Astrocyte of the cerebellum (primary cell): ENCODE results near the gene LRRC27.

Experiments
- DNase-seq: peaks from one replicate; pipeline ENCODE4 v3.0.0-alpha.2; 2011; ENCODE audit warnings: low read depth
- H3K4me3 ChIP-seq: 2 replicates; pipeline ENCODE4 v1.5.1; 2011; ENCODE audit warnings: mild to moderate bottlenecking, low read depth, low read length, moderate library complexity
- in situ Hi-C: cut with HindIII; loops from 2 replicates; pipeline ENCODE4 v1.10.0; 2017; ENCODE audit warnings: low sequenced_read_pairs
- TF ChIP-seq, protein P1 (sequence below): IDR thresholded peaks from 2 replicates; pipeline ENCODE4 v1.5.1; 2012; ENCODE audit warnings: low read length, low read depth, moderate library complexity, mild to moderate bottlenecking; ENCODE audit errors: missing control alignments

Gene LRRC27

GRCh38 chr10:132326925-132327324 lies 5.1 kb upstream of the LRRC27 start:
- in situ Hi-C loops: no loop called here
- TF ChIP-seq, protein P1, sequence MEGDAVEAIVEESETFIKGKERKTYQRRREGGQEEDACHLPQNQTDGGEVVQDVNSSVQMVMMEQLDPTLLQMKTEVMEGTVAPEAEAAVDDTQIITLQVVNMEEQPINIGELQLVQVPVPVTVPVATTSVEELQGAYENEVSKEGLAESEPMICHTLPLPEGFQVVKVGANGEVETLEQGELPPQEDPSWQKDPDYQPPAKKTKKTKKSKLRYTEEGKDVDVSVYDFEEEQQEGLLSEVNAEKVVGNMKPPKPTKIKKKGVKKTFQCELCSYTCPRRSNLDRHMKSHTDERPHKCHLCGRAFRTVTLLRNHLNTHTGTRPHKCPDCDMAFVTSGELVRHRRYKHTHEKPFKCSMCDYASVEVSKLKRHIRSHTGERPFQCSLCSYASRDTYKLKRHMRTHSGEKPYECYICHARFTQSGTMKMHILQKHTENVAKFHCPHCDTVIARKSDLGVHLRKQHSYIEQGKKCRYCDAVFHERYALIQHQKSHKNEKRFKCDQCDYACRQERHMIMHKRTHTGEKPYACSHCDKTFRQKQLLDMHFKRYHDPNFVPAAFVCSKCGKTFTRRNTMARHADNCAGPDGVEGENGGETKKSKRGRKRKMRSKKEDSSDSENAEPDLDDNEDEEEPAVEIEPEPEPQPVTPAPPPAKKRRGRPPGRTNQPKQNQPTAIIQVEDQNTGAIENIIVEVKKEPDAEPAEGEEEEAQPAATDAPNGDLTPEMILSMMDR: no peak
- DNase-seq: no peak
- no peak overlapping the region for H3K4me3 ChIP-seq

- TF ChIP-seq, protein P1: no peak
- DNase-seq: no peak
- in situ Hi-C loops: no loop called here
- H3K4me3 ChIP-seq: no peak overlapping the region
Observed at GRCh38 chr10:132328106-132328505, 3.9 kb upstream of the LRRC27 start.

- TF ChIP-seq, protein P1: no peak
- no peak for DNase-seq
- no peak overlapping the region for H3K4me3 ChIP-seq
- in situ Hi-C loops: no loop called here
Observed at GRCh38 chr10:132328738-132329137, 3.3 kb upstream of the LRRC27 start.

DNA sequence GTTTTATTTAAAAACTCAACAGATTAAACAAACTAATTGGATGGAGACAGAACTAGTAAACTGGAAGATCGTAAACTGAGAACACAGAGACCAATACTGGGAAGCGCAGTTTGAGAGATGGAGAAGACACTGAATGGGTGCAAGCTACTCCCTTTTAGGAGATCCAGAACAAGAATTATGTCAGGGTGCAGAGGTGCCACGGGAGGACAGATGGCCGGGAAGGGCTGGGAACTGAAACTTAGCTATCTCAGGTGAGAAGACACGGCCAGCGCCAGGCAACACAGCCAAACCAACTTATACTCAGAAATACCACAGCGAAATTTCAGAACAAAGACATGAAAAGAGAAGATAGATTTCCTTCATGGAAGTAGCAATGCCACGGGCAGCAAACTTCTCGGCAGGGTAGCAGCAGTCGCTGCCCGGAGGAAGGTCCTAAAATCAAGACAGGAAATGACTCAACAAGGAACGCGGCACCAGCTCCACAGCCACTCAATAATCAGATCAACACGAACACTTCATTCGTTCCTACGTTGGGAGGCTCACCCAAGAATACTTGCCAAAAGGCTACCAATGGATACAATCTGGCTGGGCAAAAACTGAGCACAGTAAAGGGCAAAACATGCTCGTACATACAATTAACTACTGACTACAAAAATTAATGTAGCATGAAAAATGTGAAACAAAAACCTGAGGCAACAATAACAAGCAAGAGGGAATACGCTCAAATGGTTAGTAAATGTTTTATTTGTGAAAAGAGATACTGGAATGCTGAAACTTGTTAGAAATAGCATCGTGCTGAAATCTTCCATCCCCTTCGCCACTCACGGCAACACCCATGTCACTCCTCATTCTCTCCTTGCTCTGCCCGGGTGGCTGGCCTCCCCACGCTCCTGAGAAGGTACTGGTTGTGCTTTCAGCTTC lies 2.2 kb upstream of the LRRC27 start:
- in situ Hi-C loops: no loop called here
- DNase-seq: peak; percentile 19
- TF ChIP-seq, protein P1: no peak
- peak overlapping the region; percentile 97 for H3K4me3 ChIP-seq

- DNase-seq: no peak
- TF ChIP-seq, protein P1: no peak
- in situ Hi-C loops: no loop called here
- peak overlapping the region; percentile 97 for H3K4me3 ChIP-seq
Observed at GRCh38 chr10:132330486-132330833, 1.5 kb upstream of the LRRC27 start.

DNA sequence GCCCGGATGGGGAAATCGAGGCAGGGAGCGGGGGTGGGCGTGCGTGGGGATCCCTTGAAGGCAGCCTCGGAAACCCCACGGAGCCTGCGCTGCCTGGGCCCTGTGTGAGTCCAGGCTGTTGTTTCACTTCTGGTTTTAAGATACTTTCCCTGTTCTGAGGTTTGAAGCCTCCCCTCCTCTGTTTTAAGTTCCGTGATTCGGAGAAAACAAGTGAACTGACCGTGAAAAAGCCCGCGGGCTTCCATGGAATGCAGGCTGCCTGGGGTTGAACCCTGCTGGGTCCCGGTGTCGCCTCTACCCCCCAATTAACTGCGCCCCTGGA lies 401 bp downstream of the LRRC27 start:
- no peak for DNase-seq
- peak overlapping the region; percentile 97 for H3K4me3 ChIP-seq
- in situ Hi-C loops: no loop called here
- TF ChIP-seq, protein P1: no peak

DNA sequence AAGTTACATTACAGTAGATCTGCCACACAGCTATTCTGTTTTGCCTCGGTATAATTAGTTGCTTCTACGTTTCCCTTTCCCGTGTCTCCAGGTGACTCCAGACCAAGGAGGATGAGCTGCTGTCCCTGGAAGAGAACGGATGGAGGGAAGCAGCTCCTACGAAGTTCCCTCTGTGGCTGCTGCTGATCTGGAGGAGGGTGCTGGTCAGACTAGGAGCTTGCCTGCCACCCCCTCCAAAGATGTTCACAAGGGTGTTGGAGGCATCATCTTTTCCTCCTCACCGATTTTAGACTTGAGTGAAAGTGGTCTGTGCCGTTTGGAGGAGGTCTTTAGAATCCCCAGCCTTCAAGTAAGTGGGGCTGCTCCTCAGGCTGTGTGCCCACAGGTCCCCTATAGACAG lies 1.4 kb downstream of the LRRC27 start:
- in situ Hi-C loops: no loop called here
- DNase-seq: no peak
- H3K4me3 ChIP-seq: no peak overlapping the region
- TF ChIP-seq, protein P1: no peak
